ENCODE results near the gene SLC2A4RG. TPM values are rescaled to one million over a fixed set of nuclear protein-coding genes. Genes with fewer than 3 reads are reported as not detected.
A peak's percentile ranks its signal among the peaks of the same experiment; 100 is the strongest.

Gene SLC2A4RG
- total RNA-seq, 1 donor from 2014 or later: 6.5 TPM

GRCh38 chr20:63740627-63741353 lies 1.2 kb downstream of the SLC2A4RG start:
- peak; percentile 84 to 93 for DNase-seq (ENCODE audit: low read depth in 2 of 2)

- DNase-seq (ENCODE audit: low read depth in 2 of 2): no peak
Observed at GRCh38 chr20:63741354-63741675, 1.7 kb downstream of the SLC2A4RG start.

- DNase-seq (ENCODE audit: low read depth in 2 of 2): no peak
Observed at GRCh38 chr20:63741676-63742380, 2.3 kb downstream of the SLC2A4RG start.

- DNase-seq (ENCODE audit: low read depth in 2 of 2): no peak
Observed at GRCh38 chr20:63742381-63743024, 2.9 kb downstream of the SLC2A4RG start.

- DNase-seq (ENCODE audit: low read depth in 2 of 2): no peak
Observed at GRCh38 chr20:63743210-63743970, 3.8 kb downstream of the SLC2A4RG start.

GRCh38 chr20:63744158-63744557 lies 4.6 kb downstream of the SLC2A4RG start:
- no peak for DNase-seq (ENCODE audit: low read depth in 2 of 2)

- no peak for DNase-seq (ENCODE audit: low read depth in 2 of 2)
Observed at GRCh38 chr20:63744574-63745423, 5.2 kb downstream of the SLC2A4RG start.

GRCh38 chr20:63745424-63745805 lies 5.8 kb downstream of the SLC2A4RG start:
- no peak for DNase-seq (ENCODE audit: low read depth in 2 of 2)

GRCh38 chr20:63745961-63746731 lies 6.6 kb downstream of the SLC2A4RG start:
- DNase-seq (ENCODE audit: low read depth in 2 of 2): no peak

GRCh38 chr20:63746751-63747315 lies 7.3 kb downstream of the SLC2A4RG start:
- no peak for DNase-seq (ENCODE audit: low read depth in 2 of 2)

GRCh38 chr20:63747622-63748069 lies 8.1 kb downstream of the SLC2A4RG start:
- DNase-seq (ENCODE audit: low read depth in 2 of 2): no peak

- no peak for DNase-seq (ENCODE audit: low read depth in 2 of 2)
Observed at GRCh38 chr20:63748070-63748933, 8.7 kb downstream of the SLC2A4RG start.

GRCh38 chr20:63748934-63749270 lies 9.3 kb downstream of the SLC2A4RG start:
- DNase-seq (ENCODE audit: low read depth in 2 of 2): no peak

GRCh38 chr20:63749597-63750508 lies 10.3 kb downstream of the SLC2A4RG start:
- DNase-seq (ENCODE audit: low read depth in 2 of 2): no peak

- DNase-seq (ENCODE audit: low read depth in 2 of 2): no peak
Observed at GRCh38 chr20:63750807-63751470, 11.4 kb downstream of the SLC2A4RG start.

- no peak for DNase-seq (ENCODE audit: low read depth in 2 of 2)
Observed at GRCh38 chr20:63751471-63752271, 12.1 kb downstream of the SLC2A4RG start.
